Effector memory CD4-positive, alpha-beta T cell (primary cell): ENCODE measurements around the gene CRK.

Experiments
- DNase-seq, 3 donors: peaks; one replicate each; pipeline ENCODE4 v3.0.0-alpha.2; 2020
- H3K27ac ChIP-seq: 2 replicates; pipeline ENCODE4 v1.7.0; 2013; ENCODE audit warnings: mild to moderate bottlenecking, low read length, moderate library complexity; ENCODE audit not compliant: insufficient read depth, poor library complexity, severe bottlenecking
- H3K27me3 ChIP-seq: replicated peaks from 2 replicates; pipeline ENCODE4 v1.7.0; 2013; ENCODE audit warnings: mild to moderate bottlenecking, low read length; ENCODE audit not compliant: insufficient read depth, control insufficient read depth, poor library complexity, severe bottlenecking
- H3K36me3 ChIP-seq: 2 replicates; pipeline ENCODE4 v1.7.0; 2013; ENCODE audit warnings: mild to moderate bottlenecking, low read length, moderate library complexity; ENCODE audit not compliant: control insufficient read depth, insufficient read depth
- H3K4me1 ChIP-seq: 2 replicates; pipeline ENCODE4 v1.7.0; 2013; ENCODE audit warnings: low read length, mild to moderate bottlenecking; ENCODE audit not compliant: control insufficient read depth, insufficient read depth, poor library complexity, severe bottlenecking
- H3K4me3 ChIP-seq: 2 replicates; pipeline ENCODE4 v1.7.0; 2013; ENCODE audit warnings: low read length, low read depth, mild to moderate bottlenecking; ENCODE audit not compliant: insufficient read depth, poor library complexity, severe bottlenecking
- H3K9me3 ChIP-seq: 2 replicates; pipeline ENCODE4 v1.7.0; 2013; ENCODE audit warnings: mild to moderate bottlenecking, low read length, moderate library complexity; ENCODE audit not compliant: control insufficient read depth

Gene CRK

DNA sequence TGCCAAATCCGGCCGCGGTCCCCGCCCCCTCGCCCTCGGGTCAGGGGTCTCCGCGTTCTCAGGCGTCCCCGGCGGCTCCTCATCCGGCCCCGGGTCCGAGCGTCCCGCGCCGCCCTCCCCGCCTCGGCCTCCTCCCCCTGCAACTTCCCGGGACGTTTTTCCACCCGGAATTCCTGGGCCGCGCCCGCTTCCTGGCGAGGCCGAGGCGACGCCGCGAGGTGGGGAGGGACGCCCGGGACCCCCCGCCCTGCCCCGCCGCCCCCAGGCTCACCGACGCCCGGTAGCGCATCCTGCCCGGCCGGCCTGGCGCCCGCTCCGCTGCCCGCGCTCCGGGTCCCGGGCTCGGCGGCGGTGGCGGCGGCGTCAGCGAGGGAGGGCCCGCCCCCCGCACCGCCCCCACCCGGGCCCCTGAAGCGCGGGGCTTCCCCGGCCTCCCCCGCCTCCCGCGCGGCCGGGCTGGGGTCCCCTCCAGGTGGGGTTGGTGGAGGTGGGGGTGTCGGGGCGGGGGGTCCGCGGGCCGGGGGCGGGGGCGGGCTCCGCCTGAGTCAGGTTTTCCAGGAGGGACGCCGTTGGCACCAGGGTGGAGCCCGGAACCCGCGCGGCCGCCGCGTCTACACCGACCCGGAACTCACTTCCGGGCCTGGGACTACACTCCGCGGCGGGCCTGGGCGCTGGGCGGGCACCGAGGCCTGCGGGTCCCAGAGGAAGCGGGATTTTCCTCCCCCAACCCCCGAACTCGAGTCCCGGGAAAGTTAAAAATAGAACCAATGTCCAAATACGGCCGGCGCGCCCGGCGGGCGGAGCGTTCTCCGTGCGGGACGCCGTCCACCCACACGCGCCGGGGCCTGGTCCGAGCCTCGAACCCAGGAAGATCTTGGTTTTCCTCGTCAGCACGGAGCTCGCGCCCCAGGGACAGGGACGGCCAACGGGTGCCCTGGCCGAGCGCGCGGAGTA lies 29.7 kb upstream of the CRK start:
- no peaks in the 10 kb centered on the region for H3K9me3 ChIP-seq
- peaks cover 8% of the 10 kb centered on the region for H3K36me3 ChIP-seq
- H3K4me1 ChIP-seq, result peaks cover 33% of the 10 kb centered on the region
- no peaks in the 10 kb centered on the region for H3K27me3 ChIP-seq
- H3K4me3 ChIP-seq, result peak overlapping the region; percentile 62
- peak; percentile 61 to 68 (median 63) for DNase-seq
- H3K27ac ChIP-seq, result peak overlapping the region; percentile 88

DNA sequence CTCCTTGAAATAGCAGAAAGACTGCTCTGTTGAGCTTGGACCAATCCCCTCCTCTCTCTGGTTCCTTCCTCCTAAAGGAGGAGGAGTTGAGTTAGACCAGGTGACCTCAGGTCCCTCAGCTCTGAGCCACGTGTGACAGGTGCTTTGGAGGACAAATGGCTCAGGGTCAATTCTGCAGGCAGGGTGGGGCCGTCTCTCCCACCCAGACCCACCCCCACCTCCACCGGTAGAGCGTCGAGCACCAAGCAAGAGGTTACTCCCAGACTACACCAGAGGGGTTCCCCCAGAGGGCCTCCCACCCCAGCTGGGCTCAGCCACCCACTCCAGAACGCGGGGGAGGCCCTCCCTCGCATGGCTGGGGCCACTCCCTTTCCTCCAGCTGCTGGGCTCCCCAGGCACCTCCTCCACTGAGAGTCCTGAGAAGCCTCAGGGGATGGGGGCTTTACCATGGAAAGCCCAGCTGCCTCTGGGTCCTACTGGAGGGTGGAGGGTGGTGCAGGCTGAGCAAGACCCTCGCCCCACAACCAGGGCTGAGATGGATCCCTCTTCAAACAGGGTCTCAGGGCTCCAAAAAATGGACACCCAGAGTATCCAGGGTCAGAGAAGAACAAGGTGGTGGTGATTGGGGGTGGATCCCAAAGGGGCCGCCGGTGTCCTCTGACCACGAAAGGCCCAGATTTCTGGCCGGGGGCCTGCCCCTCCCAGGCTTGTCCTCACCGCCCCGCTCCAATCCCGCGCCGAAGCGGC lies 28.8 kb upstream of the CRK start:
- peaks cover 12% of the 10 kb centered on the region for H3K36me3 ChIP-seq
- H3K27me3 ChIP-seq, result no peaks in the 10 kb centered on the region
- peak overlapping the region; percentile 62 for H3K4me3 ChIP-seq
- no peaks in the 10 kb centered on the region for H3K9me3 ChIP-seq
- peaks cover 28% of the 10 kb centered on the region for H3K4me1 ChIP-seq
- H3K27ac ChIP-seq, result peak overlapping the region; percentile 88
- DNase-seq, result peak; percentile 43 to 54 (median 47)

DNA sequence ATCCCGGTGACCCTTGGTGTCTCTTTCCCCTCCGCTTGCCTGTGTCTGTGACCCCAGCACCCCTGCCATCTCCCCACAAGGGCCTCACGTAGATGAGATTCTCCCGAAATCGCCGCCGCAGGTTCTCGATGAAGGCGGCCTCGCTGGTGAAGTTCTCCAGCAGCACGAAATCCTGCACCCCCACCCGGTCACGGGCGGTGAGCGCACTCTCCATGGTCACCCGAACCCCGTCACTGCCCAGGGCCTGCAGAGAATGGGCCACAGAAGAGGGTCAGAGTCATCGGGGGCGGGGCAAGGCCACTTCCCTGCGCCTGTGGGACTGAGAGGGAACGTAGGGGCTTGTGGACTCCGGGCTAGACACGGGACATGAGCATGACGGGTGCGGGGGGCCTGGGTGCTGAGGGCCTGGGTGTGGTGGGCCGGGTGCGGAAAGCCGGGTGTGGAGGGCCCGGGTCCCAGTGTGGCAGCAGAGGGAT lies 28.1 kb upstream of the CRK start:
- H3K9me3 ChIP-seq, result no peaks in the 10 kb centered on the region
- DNase-seq, result no peak
- H3K36me3 ChIP-seq, result peaks cover 15% of the 10 kb centered on the region
- H3K27ac ChIP-seq, result peak overlapping the region; percentile 57
- H3K4me3 ChIP-seq, result no peak overlapping the region
- H3K4me1 ChIP-seq, result peaks cover 28% of the 10 kb centered on the region
- H3K27me3 ChIP-seq, result no peaks in the 10 kb centered on the region

DNA sequence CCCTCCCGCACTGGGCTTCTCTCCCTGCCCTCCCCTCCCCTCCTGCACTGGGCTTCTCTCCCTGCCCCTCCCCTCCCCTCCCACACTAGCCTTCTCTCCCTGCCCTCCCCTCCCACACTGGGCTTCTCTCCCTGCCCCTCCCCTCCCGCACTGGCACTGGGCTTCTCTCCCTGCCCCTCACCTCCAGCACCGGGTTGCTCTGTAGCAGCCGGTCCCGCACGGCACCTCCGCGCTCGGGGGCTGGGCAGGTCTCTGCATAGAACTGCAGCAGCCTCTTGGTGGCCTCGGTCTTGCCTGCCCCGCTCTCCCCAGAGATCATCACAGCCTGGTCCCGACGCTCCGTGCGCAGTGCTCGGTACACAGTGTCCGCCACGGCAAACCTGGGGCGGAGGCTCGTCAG lies 26.6 kb upstream of the CRK start:
- no peaks in the 10 kb centered on the region for H3K9me3 ChIP-seq
- peaks cover 28% of the 10 kb centered on the region for H3K36me3 ChIP-seq
- DNase-seq, result no peak
- peaks cover 22% of the 10 kb centered on the region for H3K4me1 ChIP-seq
- no peaks in the 10 kb centered on the region for H3K27me3 ChIP-seq
- no peak overlapping the region for H3K4me3 ChIP-seq
- H3K27ac ChIP-seq, result no peak overlapping the region

DNA sequence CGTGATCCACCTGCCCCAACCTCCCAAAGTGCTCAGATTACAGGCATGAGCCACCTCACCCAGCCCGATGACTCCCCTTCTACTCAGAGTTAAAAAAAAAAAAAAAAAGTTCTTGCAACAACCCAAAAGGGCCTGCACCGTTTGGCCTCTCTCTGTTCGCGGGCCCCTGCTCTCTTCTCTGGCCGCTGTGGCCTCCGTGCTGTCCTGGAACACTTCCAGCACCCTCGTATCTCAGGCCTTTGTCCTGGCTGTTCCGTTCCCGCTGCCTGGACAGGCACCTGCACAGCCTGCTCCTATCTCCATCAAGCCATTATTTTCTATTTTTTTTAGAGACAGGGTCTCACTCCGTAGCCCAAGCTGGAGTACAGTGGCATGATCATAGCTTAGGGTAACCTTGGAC lies 25.7 kb upstream of the CRK start:
- Histone ChIP-seq H3K27ac (no peak overlapping the region), H3K27me3 (no peaks in the 10 kb centered on the region), H3K4me3 (no peak overlapping the region), H3K36me3 (peaks cover 32% of the 10 kb centered on the region), H3K4me1 (peaks cover 13% of the 10 kb centered on the region), H3K9me3 (no peaks in the 10 kb centered on the region)
- no peak for DNase-seq

DNA sequence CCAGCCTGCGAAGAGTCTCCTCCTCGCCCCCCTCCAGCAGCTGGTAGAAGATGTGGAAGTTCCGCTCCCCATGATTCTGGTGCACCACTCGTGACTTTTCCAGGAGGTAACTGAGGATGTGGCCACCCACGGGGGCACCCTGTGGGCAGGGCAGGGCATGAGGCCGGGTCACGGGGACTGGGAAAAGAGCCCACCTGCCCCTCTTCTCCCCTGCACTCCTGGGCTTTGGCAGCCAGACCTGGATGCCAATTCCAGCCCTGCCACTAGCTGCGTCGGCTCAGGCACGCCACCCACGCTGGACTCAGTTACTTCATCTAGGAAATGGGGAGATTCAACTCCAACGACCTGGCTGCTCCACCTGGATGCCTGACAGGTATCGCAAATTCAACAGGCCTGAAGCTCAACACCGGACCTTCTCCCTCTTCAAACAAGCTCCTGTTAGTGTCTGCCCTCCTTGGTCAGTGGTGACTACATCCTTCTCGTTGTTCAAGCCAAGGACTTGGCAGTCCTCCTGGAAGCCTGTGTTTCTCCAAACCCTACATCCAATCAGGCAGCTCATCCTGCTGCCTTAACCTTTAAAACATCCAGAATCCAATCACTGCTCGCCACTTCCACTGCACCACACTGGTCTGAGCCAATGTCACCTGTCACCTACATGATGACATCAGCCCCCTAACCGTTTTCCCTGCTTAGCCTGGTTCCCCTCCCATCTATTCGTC lies 24.9 kb upstream of the CRK start:
- H3K27ac ChIP-seq, result no peak overlapping the region
- H3K9me3 ChIP-seq, result no peaks in the 10 kb centered on the region
- peaks cover 32% of the 10 kb centered on the region for H3K36me3 ChIP-seq
- peaks cover 7% of the 10 kb centered on the region for H3K4me1 ChIP-seq
- H3K27me3 ChIP-seq, result no peaks in the 10 kb centered on the region
- H3K4me3 ChIP-seq, result no peak overlapping the region
- DNase-seq, result no peak

DNA sequence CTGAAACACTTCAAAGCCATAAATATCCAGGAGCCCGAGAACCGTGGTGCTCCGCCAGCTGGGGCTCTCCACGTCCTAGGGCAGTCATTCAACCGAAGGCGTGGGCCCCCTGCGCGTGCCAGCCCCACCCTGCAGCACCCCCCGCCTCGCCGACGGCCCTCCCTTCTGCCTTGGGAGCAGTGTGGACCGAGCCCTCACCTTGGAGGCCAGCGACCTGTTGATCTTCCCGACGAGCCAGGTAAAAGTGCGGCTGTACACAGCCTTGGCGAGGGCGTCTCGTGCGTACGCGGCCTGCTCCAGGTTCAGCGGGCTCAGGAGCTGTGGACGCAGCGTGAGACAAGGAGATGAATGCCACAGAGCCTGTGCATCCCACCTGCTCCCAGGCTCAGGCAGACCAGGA lies 22.4 kb upstream of the CRK start:
- peaks cover 31% of the 10 kb centered on the region for H3K36me3 ChIP-seq
- H3K4me1 ChIP-seq, result peaks cover 2% of the 10 kb centered on the region
- DNase-seq, result no peak
- H3K9me3 ChIP-seq, result no peaks in the 10 kb centered on the region
- no peak overlapping the region for H3K4me3 ChIP-seq
- no peak overlapping the region for H3K27ac ChIP-seq
- H3K27me3 ChIP-seq, result no peaks in the 10 kb centered on the region

DNA sequence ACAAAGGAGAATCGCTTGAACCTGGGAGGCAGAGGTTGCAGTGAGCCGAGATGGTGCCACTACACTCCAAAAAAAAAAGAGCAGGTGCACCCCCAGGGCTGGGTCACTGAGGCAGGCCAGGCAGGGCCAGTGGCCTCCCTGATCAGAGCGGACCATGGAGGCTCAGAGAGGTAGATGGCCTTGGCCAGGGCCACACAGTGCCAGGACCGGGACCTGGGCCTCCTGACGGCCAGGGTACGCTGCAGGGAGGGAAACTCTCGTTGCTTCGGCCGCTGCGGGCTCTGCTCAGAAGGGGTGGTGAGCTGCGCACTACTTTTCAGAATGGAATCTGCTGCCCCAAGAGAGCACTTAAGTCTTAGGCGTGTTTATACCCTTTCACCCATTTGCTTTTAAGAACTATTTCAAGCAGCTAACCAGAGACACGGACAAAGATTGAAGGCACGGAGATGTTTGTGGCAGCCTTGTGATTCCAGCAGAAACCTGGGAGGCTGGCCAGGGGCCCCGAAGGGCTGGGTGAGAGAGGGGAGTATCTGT lies 19.4 kb upstream of the CRK start:
- Histone ChIP-seq H3K4me3 (no peak overlapping the region), H3K36me3 (peaks cover 21% of the 10 kb centered on the region), H3K4me1 (peaks cover 2% of the 10 kb centered on the region), H3K27me3 (no peaks in the 10 kb centered on the region), H3K27ac (no peak overlapping the region), H3K9me3 (no peaks in the 10 kb centered on the region)
- no peak for DNase-seq

DNA sequence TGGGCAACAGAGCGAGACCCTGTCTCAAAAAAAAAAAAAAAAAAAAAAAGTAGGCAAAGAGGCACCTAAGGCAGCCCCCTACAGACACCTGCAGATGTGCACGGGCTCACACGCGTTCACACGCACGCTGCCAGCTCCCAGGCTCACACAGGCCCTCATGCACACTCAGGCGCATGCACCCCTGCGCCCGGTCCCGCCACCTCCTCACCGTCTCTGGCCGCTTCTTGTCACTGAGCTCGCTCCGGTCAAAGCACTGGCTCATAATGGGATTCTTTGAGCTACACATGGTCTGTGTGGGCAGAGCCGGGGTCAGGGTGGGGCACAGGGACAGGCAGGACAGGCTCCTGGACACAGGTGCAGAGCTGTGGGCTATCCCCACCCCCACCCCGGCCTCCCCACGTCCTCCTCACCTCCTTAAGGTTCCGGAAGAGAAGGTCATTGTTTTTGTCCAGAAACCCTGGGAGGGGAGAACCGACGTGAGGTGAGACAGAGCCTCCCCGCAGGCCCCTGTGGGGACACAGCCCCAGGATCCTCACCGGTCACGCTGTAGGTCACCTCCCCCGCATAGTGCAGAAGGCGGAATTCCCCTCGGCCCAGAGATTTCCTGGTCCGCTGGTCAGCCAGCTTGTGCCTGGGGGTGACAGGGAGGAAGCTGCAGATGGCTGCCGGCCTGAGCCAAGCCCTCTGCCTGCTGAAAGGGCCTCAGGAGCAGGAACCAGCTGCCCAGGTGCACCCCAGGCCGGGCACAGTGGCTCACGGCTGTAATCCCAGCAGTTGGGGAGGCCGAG lies 18.6 kb upstream of the CRK start:
- H3K36me3 ChIP-seq, result peaks cover 21% of the 10 kb centered on the region
- H3K4me1 ChIP-seq, result peaks cover 2% of the 10 kb centered on the region
- H3K4me3 ChIP-seq, result no peak overlapping the region
- DNase-seq, result no peak
- no peaks in the 10 kb centered on the region for H3K27me3 ChIP-seq
- no peak overlapping the region for H3K27ac ChIP-seq
- H3K9me3 ChIP-seq, result no peaks in the 10 kb centered on the region
